Measurements from ENCODE around the gene UBE3B.

GRCh38 chr12:109433618-109434017 is 43.8 kb upstream of the UBE3B start:
- peak; percentile 49 for TF ChIP-seq CTCF (IDR thresholded peaks at IDR 0.05)
- TF ChIP-seq EZH2 (IDR thresholded peaks at IDR 0.05): no peak
